SK-N-MC (cell line): ENCODE data around the gene OCA2.
"Not testable (repeated sequence)": the region's sequence is repeated elsewhere in the genome, so short reads cannot be mapped to it uniquely, and the experiment has no call there.

ENCODE experiments used
- EZH2 ChIP-seq: fragments of 200-600 bp; sonication (generic); IDR thresholded peaks from one replicate; pipeline ENCODE4 v1.6.1; 2017; ENCODE audit warnings: antibody characterized with exemption
- FOXP2 ChIP-seq: optimal IDR thresholded peaks from 2 replicates; pipeline ENCODE3; 2011; ENCODE audit warnings: mild to moderate bottlenecking, moderate library complexity; ENCODE audit not compliant: insufficient read depth; ENCODE audit errors: extremely low read length, control extremely low read depth
- POLR2AphosphoS5 ChIP-seq: IDR thresholded peaks from 2 replicates; pipeline ENCODE4 v1.6.1; 2012; ENCODE audit warnings: mild to moderate bottlenecking, low read depth, low read length, borderline replicate concordance

DNA sequence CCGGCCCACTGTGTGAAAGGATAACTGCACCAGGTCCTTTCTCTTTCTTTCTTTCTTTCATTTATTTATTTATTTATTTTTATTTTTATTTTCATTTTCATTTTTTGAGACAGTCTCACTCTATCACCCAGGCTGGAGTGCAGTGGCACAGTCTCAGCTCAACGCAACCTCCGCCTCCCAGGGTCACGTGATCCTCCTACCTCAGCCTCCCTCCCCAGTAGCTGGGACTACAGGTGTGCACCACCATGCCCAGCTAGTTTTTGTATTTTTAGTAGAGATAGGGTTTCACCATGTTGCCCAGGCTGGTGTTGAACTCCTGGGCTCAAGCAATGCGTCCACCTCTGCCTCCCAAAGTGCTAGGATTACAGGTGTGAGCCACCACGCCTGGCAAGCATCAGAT lies 146.5 kb downstream of the OCA2 start:
- TF ChIP-seq POLR2AphosphoS5, FOXP2, EZH2: not testable (repeated sequence)
